ENCODE results near the gene PNMA6A.
"Not testable (repeated sequence)": the region's sequence is repeated elsewhere in the genome, so short reads cannot be mapped to it uniquely, and the experiment has no call there.

Gene PNMA6A

GRCh38 chrX:153071909-153072583, at the start of gene PNMA6A:
Gene PNMA6A (plus strand): TSS chrX:153072454. CDS start chrX:153073063, 609 bp downstream.
- H3K9me3 Mint-ChIP-seq; H3K36me3 Mint-ChIP-seq; H3K4me1 Mint-ChIP-seq; H3K4me3 Mint-ChIP-seq; H3K27ac Mint-ChIP-seq; DNase-seq (ENCODE audit: low spot score in 2 of 2): not testable (repeated sequence)
- ATAC-seq, result peak; percentile 71

- ATAC-seq; H3K27ac Mint-ChIP-seq; H3K36me3 Mint-ChIP-seq; H3K4me3 Mint-ChIP-seq; DNase-seq (ENCODE audit: low spot score in 2 of 2); H3K9me3 Mint-ChIP-seq; H3K4me1 Mint-ChIP-seq: not testable (repeated sequence)
Observed at GRCh38 chrX:153026501-153026900, 45.8 kb upstream of the PNMA6A start.

DNA sequence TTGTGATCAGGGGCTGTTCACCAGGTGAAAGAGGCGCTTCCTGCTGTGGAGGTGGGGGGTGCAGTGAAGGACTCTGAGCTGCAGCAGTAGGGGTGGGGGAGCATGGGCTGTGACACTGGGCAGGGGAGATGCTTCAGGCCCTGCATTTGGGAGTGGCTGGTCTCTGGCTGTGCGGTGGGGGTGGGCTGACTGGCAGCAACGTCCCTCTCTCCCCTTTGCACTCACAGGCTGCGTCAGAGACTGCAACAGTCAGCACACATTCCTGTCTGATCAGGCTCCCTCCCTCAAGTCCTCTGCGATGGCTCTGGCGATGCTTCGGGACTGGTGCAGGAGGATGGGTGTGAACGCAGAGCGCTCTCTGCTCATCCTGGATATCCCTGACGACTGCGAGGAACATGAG, 43.8 kb upstream of the PNMA6A start:
- not testable (repeated sequence) for DNase-seq (ENCODE audit: low spot score in 2 of 2); ATAC-seq

GRCh38 chrX:153029162-153029561, 43.1 kb upstream of the PNMA6A start:
- DNase-seq (ENCODE audit: low spot score in 2 of 2) (no peak), ATAC-seq (no peak)
- Mint-ChIP-seq H3K36me3 (no peaks in the 10 kb centered on the region), H3K4me3 (no peak overlapping the region), H3K27ac (no peak overlapping the region), H3K9me3 (no peaks in the 10 kb centered on the region), H3K4me1 (no peaks in the 10 kb centered on the region)

More for the DNA sequence above, 43.8 kb upstream of the PNMA6A start:
- not testable (repeated sequence) for H3K9me3 Mint-ChIP-seq, H3K36me3 Mint-ChIP-seq, H3K27ac Mint-ChIP-seq, H3K4me3 Mint-ChIP-seq, H3K4me1 Mint-ChIP-seq

DNA sequence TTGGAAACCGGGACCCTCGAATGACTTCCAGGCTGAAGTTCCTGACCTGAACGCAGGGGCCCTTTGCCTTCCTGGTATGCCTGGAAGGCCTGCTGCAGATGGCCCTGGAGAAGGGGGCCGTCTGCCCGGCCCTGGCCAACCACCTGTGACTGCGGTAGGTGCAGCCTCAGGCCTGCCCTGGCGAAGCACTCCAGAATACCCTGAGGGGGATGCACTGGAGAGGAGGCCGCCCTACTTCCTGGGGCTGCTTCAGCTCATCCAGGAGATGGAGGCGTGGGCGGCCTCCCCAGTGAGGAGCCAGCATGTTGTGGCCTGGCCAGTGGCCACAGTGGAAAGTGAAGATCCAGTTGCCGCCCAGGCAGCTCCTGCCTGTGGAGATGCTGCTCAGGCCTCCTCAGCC, 42.4 kb upstream of the PNMA6A start:
- Mint-ChIP-seq H3K9me3 (no peaks in the 10 kb centered on the region), H3K4me3 (no peak overlapping the region), H3K36me3 (no peaks in the 10 kb centered on the region), H3K27ac (no peak overlapping the region), H3K4me1 (no peaks in the 10 kb centered on the region)
- DNase-seq (ENCODE audit: low spot score in 2 of 2) (no peak), ATAC-seq (no peak)

DNA sequence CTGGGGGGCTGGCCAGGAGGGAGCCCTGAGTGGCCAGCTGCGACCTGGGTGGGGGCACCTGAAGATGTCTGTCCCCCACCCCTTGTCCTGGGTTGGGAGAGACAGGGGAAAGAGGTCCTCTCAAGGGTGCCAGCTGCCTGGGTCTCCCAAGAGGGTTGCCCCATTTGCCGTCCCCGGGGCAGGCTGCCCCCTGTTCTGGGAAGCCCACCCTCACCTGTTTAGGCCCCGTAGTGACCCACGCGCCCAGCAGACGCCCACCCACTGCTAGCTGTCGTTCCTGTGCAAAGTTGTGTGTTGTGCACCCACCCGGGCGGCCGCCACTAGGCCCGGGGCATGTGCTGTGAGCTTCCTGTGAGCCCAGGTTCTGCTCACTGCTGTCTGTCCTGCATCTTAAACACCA, 41.5 kb upstream of the PNMA6A start:
- H3K27ac Mint-ChIP-seq, result no peak overlapping the region
- H3K9me3 Mint-ChIP-seq, result no peaks in the 10 kb centered on the region
- DNase-seq (ENCODE audit: low spot score in 2 of 2) (no peak), ATAC-seq (no peak)
- no peaks in the 10 kb centered on the region for H3K4me1 Mint-ChIP-seq
- H3K4me3 Mint-ChIP-seq, result no peak overlapping the region
- H3K36me3 Mint-ChIP-seq, result no peaks in the 10 kb centered on the region

GRCh38 chrX:153032397-153033118, 39.7 kb upstream of the PNMA6A start:
- no peaks in the 10 kb centered on the region for H3K4me1 Mint-ChIP-seq

DNA sequence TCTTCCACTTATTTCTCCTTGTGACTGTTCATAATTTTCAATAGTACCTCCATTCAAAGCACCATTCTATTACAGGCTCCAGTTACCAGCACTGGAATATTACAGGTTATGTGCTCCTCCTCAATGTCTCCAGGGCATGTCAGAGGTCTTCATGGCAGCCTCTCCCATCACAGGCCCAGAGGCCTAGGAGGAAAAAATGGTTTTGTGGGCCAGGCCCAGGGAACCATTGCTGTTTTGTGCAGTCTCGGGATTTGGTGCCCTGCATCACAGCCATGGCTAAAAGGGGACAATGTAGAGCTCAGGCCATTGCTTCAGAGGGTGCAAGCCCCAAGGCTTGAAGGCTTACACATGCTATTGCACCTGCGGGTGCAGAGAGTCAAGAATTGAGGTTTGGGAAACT, 23.2 kb upstream of the PNMA6A start:
- Mint-ChIP-seq H3K36me3 (no peaks in the 10 kb centered on the region), H3K4me3 (no peak overlapping the region), H3K27ac (no peak overlapping the region), H3K9me3 (peaks cover 2% of the 10 kb centered on the region), H3K4me1 (no peaks in the 10 kb centered on the region)
- no peak for DNase-seq (ENCODE audit: low spot score in 2 of 2)
- no peak for ATAC-seq

More at GRCh38 chrX:153032397-153033118, 39.7 kb upstream of the PNMA6A start:
- ATAC-seq (peak; percentile 79), DNase-seq (ENCODE audit: low spot score in 2 of 2) (peak; percentile 53 to 83)
- peak overlapping the region; percentile 67 for H3K4me3 Mint-ChIP-seq
- no peaks in the 10 kb centered on the region for H3K36me3 Mint-ChIP-seq
- H3K27ac Mint-ChIP-seq, result peak overlapping the region; percentile 83
- no peaks in the 10 kb centered on the region for H3K9me3 Mint-ChIP-seq

GRCh38 chrX:153052534-153052933, 19.7 kb upstream of the PNMA6A start:
- Mint-ChIP-seq H3K4me1 (no peaks in the 10 kb centered on the region), H3K9me3 (peaks cover 2% of the 10 kb centered on the region), H3K4me3 (no peak overlapping the region), H3K27ac (no peak overlapping the region), H3K36me3 (no peaks in the 10 kb centered on the region)
- no peak for DNase-seq (ENCODE audit: low spot score in 2 of 2)
- no peak for ATAC-seq

- DNase-seq (ENCODE audit: low spot score in 2 of 2) (no peak), ATAC-seq (peak; percentile 19)
- no peak within 1 kb of the TSS for H3K4me3 Mint-ChIP-seq
- H3K4me1 Mint-ChIP-seq, result no peaks in the 10 kb centered on the region
- no peak within 1 kb of the TSS for H3K27ac Mint-ChIP-seq
- H3K9me3 Mint-ChIP-seq, result no peaks in the 10 kb centered on the region
- H3K36me3 Mint-ChIP-seq, result no peaks in the 10 kb centered on the region
Observed at GRCh38 chrX:153055871-153056749, 16.1 kb upstream of the PNMA6A start, which contains the start of gene PNMA3. Gene PNMA3 (plus strand): TSS chrX:153056470. CDS start chrX:153057056, 586 bp downstream.

DNA sequence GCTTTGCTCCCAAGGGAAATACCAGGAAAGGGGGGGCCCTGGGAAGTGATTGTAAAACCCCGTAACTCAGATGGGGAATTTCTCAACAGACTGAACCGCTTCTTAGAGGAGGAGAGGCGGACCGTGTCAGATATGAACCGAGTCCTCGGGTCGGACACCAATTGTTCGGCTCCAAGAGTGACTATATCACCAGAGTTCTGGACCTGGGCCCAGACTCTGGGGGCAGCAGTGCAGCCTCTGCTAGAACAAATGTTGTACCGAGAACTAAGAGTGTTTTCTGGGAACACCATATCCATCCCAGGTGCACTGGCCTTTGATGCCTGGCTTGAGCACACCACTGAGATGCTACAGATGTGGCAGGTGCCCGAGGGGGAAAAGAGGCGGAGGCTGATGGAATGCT, 15.0 kb upstream of the PNMA6A start:
- no peaks in the 10 kb centered on the region for H3K9me3 Mint-ChIP-seq
- no peak overlapping the region for H3K4me3 Mint-ChIP-seq
- no peak for ATAC-seq
- no peak for DNase-seq (ENCODE audit: low spot score in 2 of 2)
- no peaks in the 10 kb centered on the region for H3K4me1 Mint-ChIP-seq
- H3K27ac Mint-ChIP-seq, result no peak overlapping the region
- H3K36me3 Mint-ChIP-seq, result no peaks in the 10 kb centered on the region

DNA sequence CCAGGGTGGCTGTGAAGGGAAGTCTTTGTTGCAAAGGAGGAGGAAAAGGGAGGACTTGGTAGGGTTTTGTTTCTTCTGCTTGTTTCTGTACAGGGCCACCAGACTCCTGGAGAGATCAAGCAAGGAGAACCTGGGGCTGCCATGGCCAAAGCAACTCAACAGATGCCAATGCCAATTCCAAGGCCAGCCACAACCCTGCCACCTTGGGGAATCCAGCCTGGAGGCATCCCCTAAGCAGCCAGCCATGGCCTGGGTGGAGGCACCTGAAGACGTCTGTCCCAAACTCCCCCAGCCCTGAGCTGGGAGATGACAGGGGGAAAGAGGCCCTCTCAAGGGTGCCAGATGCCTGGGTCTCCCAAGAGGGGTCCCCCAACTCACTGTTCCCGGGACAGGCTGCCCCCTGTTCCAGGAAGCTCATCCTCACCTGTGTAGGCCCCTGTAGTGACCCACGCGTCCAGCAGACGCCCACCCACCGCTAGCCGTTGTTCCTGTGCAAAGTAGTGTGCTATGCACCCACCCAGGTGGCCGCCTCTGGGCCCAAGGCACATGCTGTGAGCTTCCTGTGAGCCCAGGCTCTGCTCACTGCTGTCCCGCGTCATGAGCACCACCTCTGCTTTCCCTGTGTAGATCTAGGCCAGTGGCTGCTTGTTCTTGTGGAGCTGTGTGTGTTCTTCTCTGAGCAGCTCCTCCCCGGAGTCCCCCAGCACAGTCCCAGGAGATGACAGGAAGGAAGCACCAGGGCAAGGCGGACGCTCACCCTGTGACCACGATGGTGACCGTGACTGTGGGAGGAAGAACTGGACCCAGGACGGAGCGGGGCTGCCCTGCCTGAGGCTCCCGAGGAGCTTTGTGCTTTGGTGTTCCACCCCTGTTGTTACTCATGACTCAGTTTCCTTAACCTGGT, 12.8 kb upstream of the PNMA6A start:
- no peaks in the 10 kb centered on the region for H3K4me1 Mint-ChIP-seq
- no peak overlapping the region for H3K27ac Mint-ChIP-seq
- ATAC-seq (no peak), DNase-seq (ENCODE audit: low spot score in 2 of 2) (no peak)
- no peaks in the 10 kb centered on the region for H3K9me3 Mint-ChIP-seq
- no peaks in the 10 kb centered on the region for H3K36me3 Mint-ChIP-seq
- H3K4me3 Mint-ChIP-seq, result no peak overlapping the region

- Mint-ChIP-seq H3K4me3 (no peak overlapping the region), H3K9me3 (no peaks in the 10 kb centered on the region), H3K36me3 (no peaks in the 10 kb centered on the region)
Observed at GRCh38 chrX:153060095-153060445, 12.2 kb upstream of the PNMA6A start.

GRCh38 chrX:153061732-153062131, 10.5 kb upstream of the PNMA6A start:
- ATAC-seq (peak; percentile 50), DNase-seq (ENCODE audit: low spot score in 2 of 2) (no peak)
- no peaks in the 10 kb centered on the region for H3K4me1 Mint-ChIP-seq
- H3K9me3 Mint-ChIP-seq, result no peaks in the 10 kb centered on the region
- no peak overlapping the region for H3K4me3 Mint-ChIP-seq
- H3K27ac Mint-ChIP-seq, result no peak overlapping the region
- no peaks in the 10 kb centered on the region for H3K36me3 Mint-ChIP-seq

More at GRCh38 chrX:153060095-153060445, 12.2 kb upstream of the PNMA6A start:
- ATAC-seq (no peak), DNase-seq (ENCODE audit: low spot score in 2 of 2) (no peak)
- Mint-ChIP-seq H3K27ac (no peak overlapping the region), H3K4me1 (no peaks in the 10 kb centered on the region)
